Osteoblast (primary cell): ENCODE data around the gene PIP5K1B. TPM values are rescaled to one million over a fixed set of nuclear protein-coding genes. Genes with fewer than 3 reads are reported as not detected.

Experiments used
- DNase-seq: peaks from one replicate; pipeline ENCODE4 v3.0.0; 2011; ENCODE audit warnings: low spot score, mixed read lengths; ENCODE audit not compliant: insufficient read length; ENCODE audit errors: missing footprints
- H2AFZ ChIP-seq: 2 replicates; pipeline ENCODE4 v1.6.0; 2011; ENCODE audit warnings: mild to moderate bottlenecking, low read length
- H3K27ac ChIP-seq: 2 replicates; pipeline ENCODE4 v1.5.1; 2011; ENCODE audit warnings: mild to moderate bottlenecking, low read depth, low read length, moderate library complexity
- H3K27me3 ChIP-seq: 2 replicates; pipeline ENCODE4 v1.6.0; 2012; ENCODE audit warnings: mild to moderate bottlenecking, control low read depth, inconsistent platforms, low read length, moderate library complexity; ENCODE audit not compliant: insufficient read depth
- H3K36me3 ChIP-seq: 2 replicates; pipeline ENCODE4 v1.5.1; 2011; ENCODE audit warnings: mild to moderate bottlenecking, low read length, control low read depth, moderate library complexity; ENCODE audit not compliant: insufficient read depth
- H3K4me1 ChIP-seq: 2 replicates; pipeline ENCODE4 v1.5.1; 2011; ENCODE audit warnings: mild to moderate bottlenecking, low read length, control low read depth, moderate library complexity; ENCODE audit not compliant: insufficient read depth
- H3K4me2 ChIP-seq: 2 replicates; pipeline ENCODE4 v1.6.0; 2011; ENCODE audit warnings: mild to moderate bottlenecking, low read length; ENCODE audit not compliant: insufficient read depth
- H3K4me3 ChIP-seq: fragments of 200-600 bp; sonication (generic); 3 replicates; pipeline ENCODE4 v1.5.1; 2012; ENCODE audit warnings: mild to moderate bottlenecking, low read length, inconsistent platforms; ENCODE audit not compliant: insufficient read depth
- H3K79me2 ChIP-seq: 2 replicates; pipeline ENCODE4 v1.6.0; 2012; ENCODE audit warnings: mild to moderate bottlenecking, low read length, control low read depth, inconsistent platforms; ENCODE audit not compliant: insufficient read depth
- H3K9me3 ChIP-seq: 2 replicates; pipeline ENCODE4 v1.5.1; 2011; ENCODE audit warnings: low read depth, low read length, control low read depth
- H4K20me1 ChIP-seq: 2 replicates; pipeline ENCODE4 v1.6.0; 2012; ENCODE audit warnings: mild to moderate bottlenecking, low read length, control low read depth; ENCODE audit not compliant: insufficient read depth
- CTCF ChIP-seq: IDR thresholded peaks from 2 replicates; pipeline ENCODE4 v1.5.1; 2011; ENCODE audit warnings: mild to moderate bottlenecking, low read depth, low read length, moderate library complexity; ENCODE audit errors: extremely low read depth
- total RNA-seq: library from RNA; depleted of rRNA; stranded (reverse); fragments of >200 nt; gene quantifications from 2 replicates; pipeline ENCODE4 v1.2.3, GENCODE V29; 2012

PIP5K1B gene
- total RNA-seq, 1 donor = not detected

- DNase-seq = no peak
- no peak for TF ChIP-seq CTCF
- Histone ChIP-seq H3K27me3 (peaks cover 2% of the 10 kb centered on the region), H3K4me2 (no peak overlapping the region), H4K20me1 (no peaks in the 10 kb centered on the region), H3K27ac (no peak overlapping the region), H3K36me3 (no peaks in the 10 kb centered on the region), H3K79me2 (no peaks in the 10 kb centered on the region), H3K9me3 (no peaks in the 10 kb centered on the region), H3K4me1 (no peaks in the 10 kb centered on the region), H3K4me3 (no peak overlapping the region), H2AFZ (no peak overlapping the region)
These were observed 32.8 kb upstream of the PIP5K1B start for GRCh38 chr9:68672215-68672614.

GRCh38 chr9:68672625-68673024, 32.4 kb upstream of the PIP5K1B start:
- no peaks in the 10 kb centered on the region for H3K79me2 ChIP-seq
- H2AFZ ChIP-seq = no peak overlapping the region
- TF ChIP-seq CTCF = no peak
- DNase-seq = no peak
- H4K20me1 ChIP-seq = no peaks in the 10 kb centered on the region
- no peaks in the 10 kb centered on the region for H3K36me3 ChIP-seq
- H3K27me3 ChIP-seq = peaks cover 2% of the 10 kb centered on the region
- no peak overlapping the region for H3K4me3 ChIP-seq
- H3K27ac ChIP-seq = no peak overlapping the region
- no peaks in the 10 kb centered on the region for H3K9me3 ChIP-seq
- H3K4me1 ChIP-seq = no peaks in the 10 kb centered on the region
- H3K4me2 ChIP-seq = no peak overlapping the region

- Histone ChIP-seq H3K79me2 (no peaks in the 10 kb centered on the region), H3K27me3 (peaks cover 2% of the 10 kb centered on the region), H3K9me3 (no peaks in the 10 kb centered on the region), H3K4me1 (no peaks in the 10 kb centered on the region), H3K4me2 (no peak overlapping the region), H3K36me3 (no peaks in the 10 kb centered on the region), H4K20me1 (no peaks in the 10 kb centered on the region), H3K27ac (no peak overlapping the region), H2AFZ (no peak overlapping the region), H3K4me3 (no peak overlapping the region)
- DNase-seq = no peak
- TF ChIP-seq CTCF = peak; percentile 26
These were observed 26.6 kb upstream of the PIP5K1B start for GRCh38 chr9:68678430-68678829.

- Histone ChIP-seq H4K20me1 (no peaks in the 10 kb centered on the region), H3K9me3 (no peaks in the 10 kb centered on the region), H3K27ac (no peak overlapping the region), H3K79me2 (no peaks in the 10 kb centered on the region), H3K4me2 (no peak overlapping the region), H3K27me3 (no peaks in the 10 kb centered on the region), H3K4me3 (no peak overlapping the region), H2AFZ (no peak overlapping the region), H3K36me3 (no peaks in the 10 kb centered on the region), H3K4me1 (no peaks in the 10 kb centered on the region)
- no peak for TF ChIP-seq CTCF
- no peak for DNase-seq
These were observed 21.6 kb upstream of the PIP5K1B start for GRCh38 chr9:68683433-68683832.
